ENCODE measurements around the gene EFCAB11. TPM values are rescaled to one million over a fixed set of nuclear protein-coding genes. Genes with fewer than 3 reads are reported as not detected.

The EFCAB11 gene
- total RNA-seq, 1 experiment from 2014 or later, result 36.2 TPM

- no TSS peak for BruUV-seq (replicated peaks)
- POLR2A ChIA-PET, result interaction anchor here (0.6 to 1.3 kb wide), 3 partner anchors 9 to 537 kb away, joined by 3 read pairs; no protein-coding TSS in a partner anchor
- 0 out of 2 replicates have a peak, but pooled peaks cover under 1% of the 10 kb centered on the region for H3K4me1 ChIP-seq
- H3K27me3 ChIP-seq (replicated peaks; ENCODE audit: control insufficient read depth, insufficient read depth, low read length), result no peaks in the 10 kb centered on the region
- intact Hi-C loops (cut with micrococcal nuclease; ENCODE audit: unreplicated experiment), result no loop called here
- CTCF ChIA-PET, result interaction anchor here (0.5 to 4.0 kb wide), 7 partner anchors 10 to 928 kb away, joined by 3 to 21 read pairs (median 4); partner anchors contain the start of gene KCNK13
- no peaks in the 10 kb centered on the region for H3K9me3 Mint-ChIP-seq (ENCODE audit: unreplicated experiment)
- TF ChIP-seq CTCF (IDR thresholded peaks at IDR 0.05; ENCODE audit: insufficient read depth in 1 of 2, low read depth in 1 of 2, low read length in 1 of 2, severe bottlenecking in 1 of 2, unreplicated experiment in 1 of 2), result no peak
- H3K36me3 Mint-ChIP-seq (ENCODE audit: insufficient read depth, unreplicated experiment), result peaks cover 24% of the 10 kb centered on the region
- H3K36me3 ChIP-seq (ENCODE audit: control insufficient read depth, insufficient read depth, low read length), result peaks cover 7% of the 10 kb centered on the region
- DNase-seq, result no peak
- no peaks in the 10 kb centered on the region for H3K9me3 ChIP-seq
- peak overlapping the region; percentile 92 for H3K4me3 ChIP-seq (ENCODE audit: low read depth, low read length)
- no peaks in the 10 kb centered on the region for H3K27me3 Mint-ChIP-seq (ENCODE audit: insufficient read depth, unreplicated experiment)
- H3K4me3 Mint-ChIP-seq (ENCODE audit: unreplicated experiment), result peak overlapping the region; percentile 93
- peak overlapping the region; percentile 97 for H3K27ac Mint-ChIP-seq (ENCODE audit: unreplicated experiment)
- peaks cover 15% of the 10 kb centered on the region for H3K4me1 Mint-ChIP-seq (ENCODE audit: low read depth, unreplicated experiment)
Observed at GRCh38 chr14:89955022-89955744, 653 bp upstream of the EFCAB11 start.

GRCh38 chr14:89953602-89954001 lies 928 bp downstream of the EFCAB11 start:
- POLR2A ChIA-PET, result no interaction called here
- H3K27ac Mint-ChIP-seq (ENCODE audit: unreplicated experiment), result peak overlapping the region; percentile 97
- Histone ChIP-seq H3K4me1 (no peaks in the 10 kb centered on the region), H3K9me3 (no peaks in the 10 kb centered on the region), H3K27me3 (replicated peaks; ENCODE audit: control insufficient read depth, insufficient read depth, low read length) (no peaks in the 10 kb centered on the region), H3K36me3 (ENCODE audit: control insufficient read depth, insufficient read depth, low read length) (peaks cover 7% of the 10 kb centered on the region), H3K4me3 (ENCODE audit: low read depth, low read length) (peak overlapping the region; percentile 74)
- BruUV-seq (replicated peaks), result TSS peak; percentile 64
- no peaks in the 10 kb centered on the region for H3K27me3 Mint-ChIP-seq (ENCODE audit: insufficient read depth, unreplicated experiment)
- H3K9me3 Mint-ChIP-seq (ENCODE audit: unreplicated experiment), result no peaks in the 10 kb centered on the region
- intact Hi-C loops (cut with micrococcal nuclease; ENCODE audit: unreplicated experiment), result no loop called here
- H3K36me3 Mint-ChIP-seq (ENCODE audit: insufficient read depth, unreplicated experiment), result peaks cover 25% of the 10 kb centered on the region
- peaks cover 15% of the 10 kb centered on the region for H3K4me1 Mint-ChIP-seq (ENCODE audit: low read depth, unreplicated experiment)
- TF ChIP-seq CTCF (IDR thresholded peaks at IDR 0.05; ENCODE audit: insufficient read depth in 1 of 2, low read depth in 1 of 2, low read length in 1 of 2, severe bottlenecking in 1 of 2, unreplicated experiment in 1 of 2), result no peak
- H3K4me3 Mint-ChIP-seq (ENCODE audit: unreplicated experiment), result peak overlapping the region; percentile 93
- CTCF ChIA-PET, result interaction anchor here (1.1 to 4.0 kb wide), 3 partner anchors 14 to 109 kb away, joined by 3 to 21 read pairs (median 8); partner anchors contain the start of gene KCNK13
- DNase-seq, result no peak

DNA sequence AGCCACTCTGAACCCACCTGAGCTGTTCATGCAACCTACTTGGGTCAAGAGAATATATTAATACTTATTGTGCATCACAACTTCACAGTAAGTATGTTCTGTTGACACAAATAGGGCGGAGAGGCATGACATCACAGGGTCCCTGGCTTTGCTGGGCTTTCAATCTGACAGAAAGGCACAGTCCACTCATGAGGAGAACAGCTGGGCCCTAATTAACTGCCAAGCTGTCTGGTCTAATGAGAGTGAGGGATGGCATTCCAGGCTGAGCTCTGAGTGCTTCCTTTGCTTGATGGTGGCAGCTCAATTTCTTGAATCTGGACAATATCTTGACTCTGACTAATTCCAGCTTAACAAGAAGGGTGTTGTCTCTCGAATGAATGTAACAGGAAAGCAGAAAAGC lies 2.0 kb downstream of the EFCAB11 start:
- CTCF ChIA-PET, result interaction anchor here (1.0 kb wide), 1 partner anchor 14 kb away, joined by 8 read pairs; no protein-coding TSS in a partner anchor
- Mint-ChIP-seq H3K9me3 (ENCODE audit: unreplicated experiment) (no peaks in the 10 kb centered on the region), H3K27ac (ENCODE audit: unreplicated experiment) (no peak overlapping the region), H3K36me3 (ENCODE audit: insufficient read depth, unreplicated experiment) (peaks cover 31% of the 10 kb centered on the region), H3K4me3 (ENCODE audit: unreplicated experiment) (peak overlapping the region; percentile 93), H3K4me1 (ENCODE audit: low read depth, unreplicated experiment) (peaks cover 14% of the 10 kb centered on the region), H3K27me3 (ENCODE audit: insufficient read depth, unreplicated experiment) (no peaks in the 10 kb centered on the region)
- TF ChIP-seq CTCF (IDR thresholded peaks at IDR 0.05; ENCODE audit: insufficient read depth in 1 of 2, low read depth in 1 of 2, low read length in 1 of 2, severe bottlenecking in 1 of 2, unreplicated experiment in 1 of 2), result no peak
- Histone ChIP-seq H3K4me3 (ENCODE audit: low read depth, low read length) (no peak overlapping the region), H3K27me3 (replicated peaks; ENCODE audit: control insufficient read depth, insufficient read depth, low read length) (no peaks in the 10 kb centered on the region), H3K36me3 (ENCODE audit: control insufficient read depth, insufficient read depth, low read length) (no peaks in the 10 kb centered on the region; the same call in 1 of the 2 replicates), H3K9me3 (no peaks in the 10 kb centered on the region), H3K4me1 (no peaks in the 10 kb centered on the region)
- POLR2A ChIA-PET, result no interaction called here
- no peak for DNase-seq
- no TSS peak for BruUV-seq (replicated peaks)
- intact Hi-C loops (cut with micrococcal nuclease; ENCODE audit: unreplicated experiment), result no loop called here
